HepG2 (cell line): ENCODE results near the gene IGLL1. TPM values are rescaled to one million over a fixed set of nuclear protein-coding genes. Genes with fewer than 3 reads are reported as not detected.

Experiments used
- EZH2 ChIP-seq: conservative IDR thresholded peaks from 2 replicates; pipeline ENCODE4 v1.6.1; 2012; ENCODE audit warnings: mild to moderate bottlenecking, low read depth, low read length, moderate library complexity
- FOSL2 ChIP-seq: sonication (generic); formaldehyde crosslinking; IDR thresholded peaks from 2 replicates; pipeline ENCODE4 v1.4.0; 2020; ENCODE audit warnings: missing genetic modification reagents
- GABPA ChIP-seq, 2 experiments: IDR thresholded peaks; 2 replicates each; pipeline ENCODE4 v1.6.1; 2011 to 2016; ENCODE audit warnings: low read depth in 2 of 2, low read length in 1 of 2, missing biosample characterization in 1 of 2, missing genetic modification characterization in 1 of 2
- GATAD1 ChIP-seq: IDR thresholded peaks from 2 replicates; pipeline ENCODE4 v1.6.1; 2016; ENCODE audit warnings: missing genetic modification reagents, missing compliant biosample characterization
- HNF4A ChIP-seq: sonication (generic); formaldehyde crosslinking; IDR thresholded peaks from 2 replicates; pipeline ENCODE4 v1.4.0; 2020; ENCODE audit warnings: missing genetic modification reagents
- MEF2D ChIP-seq: sonication (generic); formaldehyde crosslinking; IDR thresholded peaks from 2 replicates; pipeline ENCODE4 v1.5.1; 2020; ENCODE audit warnings: mild to moderate bottlenecking, missing genetic modification reagents
- POGZ ChIP-seq: sonication (generic); formaldehyde crosslinking; IDR thresholded peaks from 2 replicates; pipeline ENCODE4 v1.4.0; 2020; ENCODE audit warnings: mild to moderate bottlenecking, missing genetic modification reagents
- POLR2A ChIP-seq, 2 experiments: IDR thresholded peaks; 2 replicates each; pipeline ENCODE4 v1.6.1; 2011; ENCODE audit warnings: low read depth in 2 of 2, low read length in 2 of 2, mild to moderate bottlenecking in 1 of 2, moderate library complexity in 1 of 2; ENCODE audit not compliant: insufficient read depth in 1 of 2
- RBM22 ChIP-seq: fragments of 200-400 bp; formaldehyde crosslinking; optimal IDR thresholded peaks from 2 replicates; pipeline ENCODE3; 2017; ENCODE audit warnings: mild to moderate bottlenecking, low read length, moderate library complexity
- RXRB ChIP-seq: IDR thresholded peaks from 2 replicates; pipeline ENCODE4 v1.6.1; 2016; ENCODE audit warnings: borderline replicate concordance, missing genetic modification reagents, missing compliant biosample characterization
- SALL1 ChIP-seq: sonication (generic); formaldehyde crosslinking; IDR thresholded peaks from 2 replicates; pipeline ENCODE4 v1.8.0; 2022; ENCODE audit warnings: mild to moderate bottlenecking, missing genetic modification reagents
- ZNF343 ChIP-seq: sonication (generic); formaldehyde crosslinking; IDR thresholded peaks from 2 replicates; pipeline ENCODE4 v1.4.0; 2020; ENCODE audit warnings: mild to moderate bottlenecking, missing genetic modification reagents
- ZNF556 ChIP-seq: sonication (generic); formaldehyde crosslinking; IDR thresholded peaks from 2 replicates; pipeline ENCODE4 v1.4.0; 2020; ENCODE audit warnings: mild to moderate bottlenecking, missing genetic modification reagents, borderline replicate concordance
- ZNF564 ChIP-seq: sonication (generic); formaldehyde crosslinking; IDR thresholded peaks from 2 replicates; pipeline ENCODE4 v1.8.1; 2023; ENCODE audit warnings: mild to moderate bottlenecking, missing genetic modification reagents
- ZNF569 ChIP-seq: sonication (generic); formaldehyde crosslinking; IDR thresholded peaks from 2 replicates; pipeline ENCODE4 v1.5.0; 2020; ENCODE audit warnings: mild to moderate bottlenecking, missing genetic modification reagents, moderate library complexity, borderline replicate concordance
- ZNF678 ChIP-seq: sonication (generic); formaldehyde crosslinking; IDR thresholded peaks from 2 replicates; pipeline ENCODE4 v1.4.0; 2020; ENCODE audit warnings: mild to moderate bottlenecking, missing genetic modification reagents
- ZNF709 ChIP-seq: sonication (generic); formaldehyde crosslinking; IDR thresholded peaks from 2 replicates; pipeline ENCODE4 v1.5.0; 2020; ENCODE audit warnings: mild to moderate bottlenecking, missing genetic modification reagents
- ZNF749 ChIP-seq: sonication (generic); formaldehyde crosslinking; IDR thresholded peaks from 2 replicates; pipeline ENCODE4 v1.8.0; 2022; ENCODE audit warnings: mild to moderate bottlenecking, missing genetic modification reagents, moderate library complexity, borderline replicate concordance
- ZSCAN21 ChIP-seq: sonication (generic); formaldehyde crosslinking; IDR thresholded peaks from 2 replicates; pipeline ENCODE4 v1.8.0; 2022; ENCODE audit warnings: mild to moderate bottlenecking, missing genetic modification reagents, moderate library complexity, borderline replicate concordance
- ZSCAN22 ChIP-seq: sonication (generic); formaldehyde crosslinking; IDR thresholded peaks from 2 replicates; pipeline ENCODE4 v1.4.0; 2020; ENCODE audit warnings: mild to moderate bottlenecking, missing genetic modification reagents
- polyA plus RNA-seq, 8 experiments: library from polyadenylated mRNA; depleted of rRNA in 3 of 8; stranded (reverse) in 7 of 8; unstranded in 1 of 8; fragments of >200 nt; fragmentation: Illumina TruSeq in 4 of 8; extraction: Trizol in 4 of 8; gene quantifications; 2 replicates each; pipeline versions ENCODE4 v1.2.1 to v1.2.3, GENCODE V29; 2011 to 2016; ENCODE audit warnings: low read depth in 4 of 8, missing spikeins in 1 of 8, mixed read lengths in 1 of 8; ENCODE audit not compliant: insufficient read depth in 1 of 8
- total RNA-seq, 5 experiments: library from RNA; depleted of rRNA; stranded (reverse); fragments of >200 nt; fragmentation: Illumina TruSeq; extraction: Trizol; gene quantifications; 2 replicates each; pipeline ENCODE4 v1.2.3, GENCODE V29; 2016; ENCODE audit warnings: low read depth in 1 of 5
- TF ChIP-seq, protein P1 (sequence below): sonication (generic); formaldehyde crosslinking; IDR thresholded peaks from 2 replicates; pipeline ENCODE4 v1.8.0; 2022; ENCODE audit warnings: missing genetic modification reagents, mild to moderate bottlenecking, inconsistent platforms, borderline replicate concordance
- TF ChIP-seq, protein P2 (sequence below): sonication (generic); formaldehyde crosslinking; IDR thresholded peaks from 2 replicates; pipeline ENCODE4 v1.8.1; 2023; ENCODE audit warnings: mild to moderate bottlenecking, missing genetic modification reagents
- TF ChIP-seq, protein P3 (sequence below): sonication (generic); formaldehyde crosslinking; IDR thresholded peaks from 2 replicates; pipeline ENCODE4 v1.4.0; 2020; ENCODE audit warnings: mild to moderate bottlenecking, missing genetic modification reagents
- TF ChIP-seq, protein P4 (sequence below): sonication (generic); formaldehyde crosslinking; IDR thresholded peaks from 2 replicates; pipeline ENCODE4 v1.4.0; 2020; ENCODE audit warnings: missing genetic modification reagents

Gene IGLL1
- total and polyA plus RNA-seq, 2 of the 13 experiments (the other 11 are each of a cell fraction or from before 2014, with no cell fraction given), result not detected

DNA sequence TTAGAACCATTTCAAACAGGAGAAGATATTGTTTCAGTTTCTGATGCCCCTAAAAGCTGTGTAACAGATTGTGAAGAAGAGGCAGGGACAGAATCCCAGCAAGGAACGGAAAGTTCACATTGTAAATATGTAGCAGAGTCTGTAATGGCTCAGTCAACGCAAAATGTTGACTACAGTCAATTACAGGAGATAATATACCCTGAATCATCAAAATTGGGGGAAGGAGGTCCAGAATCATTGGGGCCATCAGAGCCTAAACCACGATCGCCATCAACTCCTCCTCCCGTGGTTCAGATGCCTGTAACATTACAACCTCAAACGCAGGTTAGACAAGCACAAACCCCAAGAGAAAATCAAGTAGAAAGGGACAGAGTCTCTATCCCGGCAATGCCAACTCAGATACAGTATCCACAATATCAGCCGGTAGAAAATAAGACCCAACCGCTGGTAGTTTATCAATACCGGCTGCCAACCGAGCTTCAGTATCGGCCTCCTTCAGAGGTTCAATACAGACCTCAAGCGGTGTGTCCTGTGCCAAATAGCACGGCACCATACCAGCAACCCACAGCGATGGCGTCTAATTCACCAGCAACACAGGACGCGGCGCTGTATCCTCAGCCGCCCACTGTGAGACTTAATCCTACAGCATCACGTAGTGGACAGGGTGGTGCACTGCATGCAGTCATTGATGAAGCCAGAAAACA is 40.8 kb downstream of the IGLL1 start (continued):
- TF ChIP-seq, protein P1, sequence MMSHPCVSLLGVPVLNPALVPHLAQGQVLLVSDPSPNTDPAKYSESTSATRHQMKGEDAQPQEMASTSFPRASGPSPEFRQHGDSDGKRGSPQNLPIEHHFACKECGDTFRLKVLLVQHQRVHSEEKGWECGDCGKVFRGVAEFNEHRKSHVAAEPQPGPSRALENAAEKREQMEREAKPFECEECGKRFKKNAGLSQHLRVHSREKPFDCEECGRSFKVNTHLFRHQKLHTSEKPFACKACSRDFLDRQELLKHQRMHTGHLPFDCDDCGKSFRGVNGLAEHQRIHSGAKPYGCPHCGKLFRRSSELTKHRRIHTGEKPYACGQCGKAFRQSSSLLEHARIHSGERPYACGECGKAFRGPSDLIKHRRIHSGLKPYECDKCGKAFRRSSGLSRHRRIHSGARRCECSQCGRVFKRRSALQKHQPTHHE (CRISPR knock-in tag), result no peak
- TF ChIP-seq HNF4A (CRISPR knock-in tag) (0 out of 2 replicates have a peak, but pooled peaks have one; percentile 9), ZNF556 (no peak), ZNF343 (no peak), SALL1 (CRISPR knock-in tag) (peak; percentile 74), RXRB (CRISPR knock-in tag) (peak; percentile 67; the same call in 1 of the 2 replicates), RBM22 (no peak), GABPA (IDR thresholded peaks at IDR 0.05; ENCODE audit: low read depth, low read length) (no peak), GABPA (CRISPR knock-in tag; IDR thresholded peaks at IDR 0.05; ENCODE audit: low read depth) (no peak), EZH2 (no peak), POGZ (CRISPR knock-in tag) (peak; percentile 51), ZSCAN22 (CRISPR knock-in tag) (no peak), ZNF569 (CRISPR knock-in tag) (no peak), FOSL2 (CRISPR knock-in tag) (peak; percentile 57), MEF2D (CRISPR knock-in tag) (0 out of 2 replicates have a peak, but pooled peaks have one; percentile 18), ZNF678 (CRISPR knock-in tag) (no peak), ZNF749 (CRISPR knock-in tag) (no peak), ZSCAN21 (CRISPR knock-in tag) (no peak; the same call in 1 of the 2 replicates), POLR2A (IDR thresholded peaks at IDR 0.05; ENCODE audit: insufficient read depth in 1 of 2, low read depth in 2 of 2, low read length in 2 of 2) (no peak), ZNF709 (CRISPR knock-in tag) (no peak), ZNF564 (CRISPR knock-in tag) (no peak), GATAD1 (CRISPR knock-in tag) (peak; percentile 30; the same call in 1 of the 2 replicates)
- TF ChIP-seq, protein P2, sequence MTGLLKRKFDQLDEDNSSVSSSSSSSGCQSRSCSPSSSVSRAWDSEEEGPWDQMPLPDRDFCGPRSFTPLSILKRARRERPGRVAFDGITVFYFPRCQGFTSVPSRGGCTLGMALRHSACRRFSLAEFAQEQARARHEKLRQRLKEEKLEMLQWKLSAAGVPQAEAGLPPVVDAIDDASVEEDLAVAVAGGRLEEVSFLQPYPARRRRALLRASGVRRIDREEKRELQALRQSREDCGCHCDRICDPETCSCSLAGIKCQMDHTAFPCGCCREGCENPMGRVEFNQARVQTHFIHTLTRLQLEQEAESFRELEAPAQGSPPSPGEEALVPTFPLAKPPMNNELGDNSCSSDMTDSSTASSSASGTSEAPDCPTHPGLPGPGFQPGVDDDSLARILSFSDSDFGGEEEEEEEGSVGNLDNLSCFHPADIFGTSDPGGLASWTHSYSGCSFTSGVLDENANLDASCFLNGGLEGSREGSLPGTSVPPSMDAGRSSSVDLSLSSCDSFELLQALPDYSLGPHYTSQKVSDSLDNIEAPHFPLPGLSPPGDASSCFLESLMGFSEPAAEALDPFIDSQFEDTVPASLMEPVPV (CRISPR knock-in tag), result no peak
- TF ChIP-seq, protein P3, sequence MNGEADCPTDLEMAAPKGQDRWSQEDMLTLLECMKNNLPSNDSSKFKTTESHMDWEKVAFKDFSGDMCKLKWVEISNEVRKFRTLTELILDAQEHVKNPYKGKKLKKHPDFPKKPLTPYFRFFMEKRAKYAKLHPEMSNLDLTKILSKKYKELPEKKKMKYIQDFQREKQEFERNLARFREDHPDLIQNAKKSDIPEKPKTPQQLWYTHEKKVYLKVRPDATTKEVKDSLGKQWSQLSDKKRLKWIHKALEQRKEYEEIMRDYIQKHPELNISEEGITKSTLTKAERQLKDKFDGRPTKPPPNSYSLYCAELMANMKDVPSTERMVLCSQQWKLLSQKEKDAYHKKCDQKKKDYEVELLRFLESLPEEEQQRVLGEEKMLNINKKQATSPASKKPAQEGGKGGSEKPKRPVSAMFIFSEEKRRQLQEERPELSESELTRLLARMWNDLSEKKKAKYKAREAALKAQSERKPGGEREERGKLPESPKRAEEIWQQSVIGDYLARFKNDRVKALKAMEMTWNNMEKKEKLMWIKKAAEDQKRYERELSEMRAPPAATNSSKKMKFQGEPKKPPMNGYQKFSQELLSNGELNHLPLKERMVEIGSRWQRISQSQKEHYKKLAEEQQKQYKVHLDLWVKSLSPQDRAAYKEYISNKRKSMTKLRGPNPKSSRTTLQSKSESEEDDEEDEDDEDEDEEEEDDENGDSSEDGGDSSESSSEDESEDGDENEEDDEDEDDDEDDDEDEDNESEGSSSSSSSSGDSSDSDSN (CRISPR knock-in tag), result no peak
- TF ChIP-seq, protein P4, sequence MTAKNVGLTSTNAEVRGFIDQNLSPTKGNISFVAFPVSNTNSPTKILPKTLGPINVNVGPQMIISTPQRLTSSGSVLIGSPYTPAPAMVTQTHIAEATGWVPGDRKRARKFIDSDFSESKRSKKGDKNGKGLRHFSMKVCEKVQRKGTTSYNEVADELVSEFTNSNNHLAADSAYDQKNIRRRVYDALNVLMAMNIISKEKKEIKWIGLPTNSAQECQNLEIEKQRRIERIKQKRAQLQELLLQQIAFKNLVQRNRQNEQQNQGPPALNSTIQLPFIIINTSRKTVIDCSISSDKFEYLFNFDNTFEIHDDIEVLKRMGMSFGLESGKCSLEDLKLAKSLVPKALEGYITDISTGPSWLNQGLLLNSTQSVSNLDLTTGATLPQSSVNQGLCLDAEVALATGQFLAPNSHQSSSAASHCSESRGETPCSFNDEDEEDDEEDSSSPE (CRISPR knock-in tag), result no peak
